ENCODE measurements around the gene MPPED1.

DNA sequence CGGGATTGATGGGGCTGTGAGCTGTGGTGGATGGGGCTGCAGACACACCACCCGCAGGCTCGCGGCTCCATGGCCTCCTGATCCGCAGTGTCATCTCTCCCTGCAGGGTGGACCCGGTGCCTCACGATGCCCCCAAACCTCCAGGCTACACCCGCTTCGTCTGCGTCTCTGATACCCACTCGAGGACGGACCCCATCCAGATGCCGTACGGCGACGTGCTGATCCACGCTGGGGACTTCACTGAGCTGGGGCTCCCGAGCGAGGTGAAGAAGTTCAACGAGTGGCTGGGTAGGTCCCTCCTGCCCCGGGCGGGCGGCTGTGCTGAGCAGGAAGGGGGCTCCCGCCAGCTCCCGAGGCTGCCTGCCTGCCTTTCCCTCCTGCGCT is 23.1 kb downstream of the MPPED1 start:
- no peak for TF ChIP-seq TAF1 (IDR thresholded peaks at IDR 0.05; ENCODE audit: low read depth, low read length)
- no peak for TF ChIP-seq POLR2AphosphoS5 (IDR thresholded peaks at IDR 0.05; ENCODE audit: low read depth, low read length)
- TF ChIP-seq POLR2A (IDR thresholded peaks at IDR 0.05; ENCODE audit: low read depth, low read length), result no peak
- TF ChIP-seq PAX5 (IDR thresholded peaks at IDR 0.05; ENCODE audit: insufficient read depth, low read length, severe bottlenecking), result no peak
- TF ChIP-seq SPI1 (IDR thresholded peaks at IDR 0.05; ENCODE audit: low read depth, low read length), result no peak
- no peak for TF ChIP-seq POU2F2 (IDR thresholded peaks at IDR 0.05; ENCODE audit: low read depth, low read length)

Measured in GM12891 (cell line).